IPS DF 4.7 (cell line): ENCODE measurements around the gene MEI1.
"Not testable (repeated sequence)": the region's sequence is repeated elsewhere in the genome, so short reads cannot be mapped to it uniquely, and the experiment has no call there.

Experiments
- DNase-seq: peaks from one replicate; pipeline ENCODE4 v3.0.0-alpha.2; 2013; ENCODE audit warnings: low spot score; ENCODE audit errors: extremely low read depth

MEI1 gene, protein sequence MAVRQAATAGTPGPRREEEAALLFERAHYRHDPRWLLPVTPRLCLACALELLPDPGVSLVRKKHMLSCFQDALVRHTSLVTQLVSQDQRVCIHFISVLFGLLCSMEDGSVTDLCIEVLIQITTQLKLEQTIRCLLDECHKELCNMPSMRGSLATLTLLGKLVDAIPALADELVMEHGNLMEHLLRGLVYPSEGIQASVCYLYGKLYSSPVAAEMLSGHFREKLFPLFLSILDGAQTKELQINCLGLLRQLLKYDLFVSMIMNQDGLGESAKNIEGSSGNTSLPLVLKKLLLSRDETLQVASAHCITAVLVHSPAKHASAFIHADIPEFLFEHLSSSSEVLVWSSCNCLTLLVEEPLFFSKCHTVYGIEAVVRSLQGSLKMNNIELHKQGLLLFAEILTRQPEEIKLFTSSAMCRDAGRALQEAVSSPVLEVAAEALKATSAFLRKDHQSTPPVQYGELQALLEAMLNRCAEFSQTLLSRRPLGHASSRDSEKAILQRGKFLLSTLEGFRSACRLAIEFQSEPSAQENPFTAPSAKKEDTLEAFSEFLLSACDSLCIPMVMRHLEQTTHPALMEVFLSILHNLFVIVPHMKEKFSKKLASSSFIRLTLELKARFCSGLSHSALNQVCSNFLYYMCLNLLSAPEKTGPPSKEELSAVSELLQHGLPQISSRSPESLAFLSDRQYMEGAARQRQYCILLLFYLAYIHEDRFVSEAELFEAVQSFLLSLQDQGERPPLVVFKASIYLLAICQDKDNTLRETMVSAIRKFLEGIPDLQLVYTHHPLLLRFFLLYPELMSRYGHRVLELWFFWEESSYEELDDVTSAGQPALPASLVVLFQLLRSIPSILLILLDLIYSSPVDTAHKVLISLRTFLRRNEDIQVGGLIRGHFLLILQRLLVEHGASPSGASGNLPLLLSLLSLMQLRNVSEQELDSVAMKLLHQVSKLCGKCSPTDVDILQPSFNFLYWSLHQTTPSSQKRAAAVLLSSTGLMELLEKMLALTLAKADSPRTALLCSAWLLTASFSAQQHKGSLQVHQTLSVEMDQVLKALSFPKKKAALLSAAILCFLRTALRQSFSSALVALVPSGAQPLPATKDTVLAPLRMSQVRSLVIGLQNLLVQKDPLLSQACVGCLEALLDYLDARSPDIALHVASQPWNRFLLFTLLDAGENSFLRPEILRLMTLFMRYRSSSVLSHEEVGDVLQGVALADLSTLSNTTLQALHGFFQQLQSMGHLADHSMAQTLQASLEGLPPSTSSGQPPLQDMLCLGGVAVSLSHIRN

DNA sequence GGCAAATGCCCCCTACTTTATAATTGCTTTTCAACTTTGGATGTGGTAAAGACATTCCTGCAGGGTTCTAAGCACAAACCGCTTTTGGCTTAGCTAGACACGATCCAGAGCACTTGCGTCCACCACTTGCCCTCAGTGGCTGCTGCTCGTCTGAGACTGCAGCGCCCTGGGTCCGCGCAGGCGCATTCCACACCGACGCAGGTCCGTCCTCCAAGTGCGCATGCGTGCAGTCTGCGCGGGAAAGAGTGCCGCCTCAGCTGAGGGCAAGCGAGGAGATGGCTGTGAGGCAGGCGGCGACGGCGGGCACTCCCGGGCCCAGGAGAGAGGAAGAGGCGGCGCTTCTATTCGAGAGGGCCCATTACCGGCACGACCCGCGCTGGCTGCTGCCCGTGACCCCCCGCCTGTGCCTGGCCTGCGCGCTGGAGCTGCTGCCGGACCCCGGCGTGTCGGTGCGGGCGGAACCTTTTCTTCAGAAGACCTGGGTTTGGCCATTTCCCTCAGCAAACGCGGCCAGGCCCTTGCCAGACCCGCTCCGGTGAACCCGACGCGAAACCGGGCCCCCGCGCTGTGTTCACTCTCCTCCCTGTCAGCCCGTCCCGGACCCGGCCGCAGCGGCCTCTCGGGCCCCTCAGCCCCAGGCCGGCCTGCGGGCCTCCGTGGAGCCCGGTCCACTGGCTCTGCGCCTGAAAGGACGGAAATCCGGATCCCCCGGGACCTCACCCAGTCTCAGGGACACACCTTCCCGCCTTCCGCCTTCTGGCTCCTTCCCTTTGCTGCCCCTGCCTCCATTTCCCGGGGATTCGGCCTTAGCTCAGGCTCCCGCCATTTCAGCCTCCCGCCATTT, at the start of gene MEI1:
Gene MEI1, plus strand, starts transcription at position 240 of the 844 bp plus-strand sequence. Its CDS starts 36 bp downstream, at position 276.
- no peak for DNase-seq

DNA sequence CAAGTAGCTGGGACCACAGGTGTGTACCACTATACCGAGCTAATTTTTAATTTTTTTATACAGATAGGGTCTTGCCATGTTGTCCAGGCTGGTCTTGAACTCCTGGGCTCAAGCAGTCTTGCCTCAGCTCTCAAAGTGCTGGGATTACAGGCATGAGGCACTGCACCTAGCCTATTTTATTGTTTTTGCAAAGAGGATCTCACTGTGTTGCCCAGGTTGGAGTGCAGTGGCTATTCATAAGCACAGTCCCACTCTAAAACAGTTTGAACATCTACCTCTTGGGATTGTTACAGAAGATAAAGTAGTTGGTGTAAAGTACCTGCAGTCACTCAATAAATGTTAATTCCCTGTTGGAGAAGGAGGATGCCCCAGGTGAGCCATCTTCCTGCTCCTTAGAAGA, 49.1 kb upstream of the MEI1 start:
- no peak for DNase-seq

DNA sequence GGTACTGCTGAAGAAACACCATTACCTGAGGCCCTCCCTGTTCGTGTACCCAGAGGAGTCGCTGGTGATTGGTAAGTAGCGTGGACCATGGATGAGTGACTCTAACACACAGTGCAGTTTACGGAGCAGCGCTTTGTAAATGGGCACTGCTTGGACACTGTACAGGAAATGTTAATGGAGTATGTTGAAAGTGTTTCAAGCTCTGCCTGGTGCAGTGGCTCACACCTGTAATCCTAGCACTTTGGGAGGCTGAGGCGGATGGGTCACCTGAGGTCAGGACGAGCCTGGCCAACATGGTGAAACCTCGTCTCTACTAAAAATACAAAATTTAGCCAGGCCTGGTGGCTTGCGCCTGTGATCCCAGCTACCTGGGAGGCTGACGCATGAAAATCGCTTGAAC, 48.5 kb upstream of the MEI1 start:
- DNase-seq, result no peak

DNA sequence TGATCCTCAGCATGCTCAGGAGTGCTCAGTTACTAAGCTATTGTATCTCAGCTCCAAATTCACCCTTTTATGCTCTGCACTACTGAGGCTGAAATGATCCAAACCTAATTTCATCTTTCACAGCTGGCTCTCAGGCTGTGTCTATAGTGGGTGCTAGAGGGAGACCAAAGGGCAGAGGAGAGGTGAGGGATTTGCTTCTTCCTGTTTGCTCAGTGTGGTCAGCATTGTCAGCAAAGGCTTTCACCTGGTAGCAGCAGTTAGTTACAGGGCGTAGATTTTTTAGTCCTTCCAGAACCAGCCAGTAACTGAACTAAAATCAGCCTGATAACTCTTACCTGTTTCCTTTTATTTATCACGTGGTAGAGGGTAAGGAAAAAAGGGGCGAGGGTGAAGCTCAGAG, 45.0 kb upstream of the MEI1 start:
- no peak for DNase-seq

DNA sequence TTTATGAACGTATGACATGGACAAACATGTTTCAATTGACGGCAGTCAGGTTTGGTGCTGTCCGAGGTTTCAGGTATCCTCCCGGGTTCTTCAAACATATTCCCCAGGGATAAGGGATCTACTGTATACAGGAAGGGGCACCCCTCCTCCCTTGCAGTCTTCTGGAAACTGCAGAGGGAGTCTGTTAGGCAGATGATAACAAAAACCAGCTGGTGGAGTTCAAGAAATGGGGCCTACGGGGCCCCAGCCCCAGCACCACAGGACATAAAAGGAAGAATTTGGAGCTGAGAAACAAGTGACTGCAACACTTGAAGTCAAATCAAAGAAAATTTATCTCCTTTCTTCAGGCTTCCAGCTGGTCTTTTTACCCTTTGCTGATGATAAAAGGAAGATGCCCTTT, 42.7 kb upstream of the MEI1 start:
- no peak for DNase-seq

DNA sequence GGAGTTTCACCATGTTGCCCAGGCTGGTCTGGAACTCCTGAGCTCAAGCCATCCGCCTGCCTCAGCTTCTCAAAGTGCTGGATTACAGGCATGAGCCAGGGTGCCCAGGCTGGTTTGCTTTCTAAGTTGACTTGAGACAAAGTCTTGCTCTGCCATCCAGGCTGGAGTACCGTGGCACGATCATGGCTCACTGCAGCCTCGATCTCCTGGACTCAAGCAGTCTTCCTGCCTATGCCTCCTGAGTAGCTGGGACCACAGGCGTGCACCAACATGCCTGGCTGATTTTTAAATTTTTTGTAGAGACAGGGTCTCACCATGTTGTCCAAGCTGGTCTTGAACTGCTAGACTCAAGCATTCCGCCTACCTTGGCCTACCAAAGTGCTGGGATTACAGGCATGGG, 41.6 kb upstream of the MEI1 start:
- DNase-seq, result no peak

DNA sequence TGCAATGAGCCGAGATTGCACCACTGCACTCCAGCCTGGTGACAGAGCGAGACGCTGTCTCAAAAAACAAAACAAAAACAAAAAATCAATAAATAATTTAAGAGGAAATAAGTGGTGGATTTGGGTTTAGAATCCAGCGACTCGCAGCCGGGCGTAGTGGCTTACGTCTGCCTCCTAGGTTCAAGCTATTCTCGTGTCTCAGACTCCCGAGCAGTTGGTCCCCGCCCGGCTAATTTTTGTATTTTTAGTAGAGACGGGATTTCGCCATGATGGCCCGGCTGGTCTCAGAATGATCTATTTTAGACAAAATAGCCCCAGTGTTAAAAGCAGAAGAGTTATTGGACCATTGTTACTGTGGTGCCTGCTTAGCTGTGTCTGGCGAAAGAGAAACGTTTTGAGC, 40.4 kb upstream of the MEI1 start:
- no peak for DNase-seq

DNA sequence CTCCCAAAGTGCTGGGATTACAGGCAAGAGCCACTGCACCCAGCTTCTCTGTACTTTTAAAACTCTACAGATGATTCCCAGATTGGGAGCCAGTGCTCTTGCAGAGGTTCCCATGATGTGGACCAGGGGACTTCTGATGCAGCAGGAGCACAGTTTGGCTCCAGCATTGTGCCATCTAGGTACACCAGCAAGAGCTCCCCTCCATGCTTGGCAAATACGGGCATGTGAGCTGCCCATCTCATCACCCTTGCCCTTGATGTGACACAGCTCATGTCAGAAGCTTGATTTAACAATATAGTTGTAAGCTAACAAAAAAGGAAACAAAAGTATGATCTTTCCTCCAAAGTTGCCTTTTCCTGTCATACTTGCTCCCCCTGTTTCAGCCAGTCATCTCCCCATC, 39.4 kb upstream of the MEI1 start:
- no peak for DNase-seq

DNA sequence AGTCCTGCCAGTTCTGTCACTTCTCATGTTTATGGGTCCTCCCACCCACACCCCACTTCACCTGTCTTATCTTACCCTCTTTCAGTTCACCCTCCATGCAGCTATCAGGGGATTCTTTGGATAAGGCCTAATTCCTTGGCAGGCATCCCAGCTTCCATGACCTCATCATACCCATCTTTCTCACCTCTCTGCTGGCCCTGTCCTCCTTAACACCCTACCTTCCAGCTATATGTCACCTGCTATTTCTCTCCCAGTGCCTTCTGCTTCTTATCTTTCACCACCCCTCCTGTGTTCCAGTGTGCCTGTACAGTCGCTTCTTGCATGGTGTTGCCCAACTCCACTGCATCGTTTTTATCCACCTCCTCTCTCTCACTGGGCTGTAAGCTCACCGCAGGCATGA, 38.9 kb upstream of the MEI1 start:
- no peak for DNase-seq

DNA sequence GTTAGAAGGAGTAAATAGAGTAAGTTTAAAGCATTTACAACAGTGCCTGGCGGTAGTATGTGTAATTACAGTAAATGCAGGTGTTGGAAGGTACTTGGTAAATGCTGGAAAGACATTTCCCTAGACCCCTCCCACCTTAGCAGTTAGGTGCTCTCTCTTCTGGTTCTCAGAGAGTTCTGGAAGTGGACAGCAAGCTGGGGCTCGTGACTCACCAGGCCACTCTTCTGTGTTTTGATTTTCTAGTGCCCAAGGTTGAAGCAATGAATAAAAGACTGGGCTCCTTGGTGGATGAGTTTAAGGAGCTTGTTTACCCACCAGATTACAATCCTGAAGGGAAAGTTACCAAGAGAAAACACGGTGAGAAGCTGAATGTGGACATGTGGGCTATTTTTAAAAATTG, 38.2 kb upstream of the MEI1 start:
- no peak for DNase-seq

DNA sequence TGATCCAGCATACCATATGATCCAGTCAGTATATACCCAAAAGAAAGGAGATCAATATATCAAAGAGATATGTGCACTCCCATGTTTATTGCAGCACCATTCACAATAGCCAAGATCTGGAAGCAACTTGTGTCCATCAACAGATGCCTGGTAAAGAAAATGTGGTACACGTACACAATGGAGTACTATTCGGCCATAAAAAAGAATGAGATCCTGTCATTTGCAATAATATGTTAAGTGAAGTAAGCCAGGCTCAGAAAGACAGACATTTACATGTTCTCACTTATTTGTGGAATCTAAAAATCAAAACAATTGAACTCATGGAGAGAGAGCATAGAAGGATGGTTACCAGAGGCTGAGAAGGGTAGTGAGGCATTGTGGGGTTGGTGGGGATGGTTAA, 37.6 kb upstream of the MEI1 start:
- no peak for DNase-seq

DNA sequence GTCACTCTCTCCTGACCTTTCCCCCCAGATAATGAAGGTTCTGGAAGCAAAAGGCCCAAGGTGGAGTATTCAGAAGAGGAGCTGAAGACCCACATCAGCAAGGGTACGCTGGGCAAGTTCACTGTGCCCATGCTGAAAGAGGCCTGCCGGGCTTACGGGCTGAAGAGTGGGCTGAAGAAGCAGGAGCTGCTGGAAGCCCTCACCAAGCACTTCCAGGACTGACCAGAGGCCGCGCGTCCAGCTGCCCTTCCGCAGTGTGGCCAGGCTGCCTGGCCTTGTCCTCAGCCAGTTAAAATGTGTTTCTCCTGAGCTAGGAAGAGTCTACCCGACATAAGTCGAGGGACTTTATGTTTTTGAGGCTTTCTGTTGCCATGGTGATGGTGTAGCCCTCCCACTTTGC, 35.7 kb upstream of the MEI1 start:
- not testable (repeated sequence) for DNase-seq

DNA sequence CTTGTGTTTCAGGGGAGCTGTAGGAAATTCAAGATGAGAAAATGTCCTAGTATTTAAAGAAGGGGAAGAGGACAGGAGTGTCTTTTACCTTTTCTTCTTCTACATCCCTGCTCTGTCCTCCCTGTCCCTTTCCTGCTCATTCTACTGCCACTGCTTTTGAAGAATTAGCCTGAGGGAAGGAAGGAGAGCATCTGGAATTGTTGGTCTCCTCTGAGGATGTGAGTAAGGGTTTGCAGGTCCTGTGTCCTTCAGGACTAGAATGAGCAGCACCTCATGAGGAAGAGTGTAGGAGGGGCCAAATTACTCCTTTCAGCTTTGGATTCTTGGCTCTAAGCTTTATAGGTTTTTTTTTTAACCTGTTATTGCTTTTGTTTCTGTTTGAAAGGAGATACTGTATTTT, 34.8 kb upstream of the MEI1 start:
- no peak for DNase-seq

DNA sequence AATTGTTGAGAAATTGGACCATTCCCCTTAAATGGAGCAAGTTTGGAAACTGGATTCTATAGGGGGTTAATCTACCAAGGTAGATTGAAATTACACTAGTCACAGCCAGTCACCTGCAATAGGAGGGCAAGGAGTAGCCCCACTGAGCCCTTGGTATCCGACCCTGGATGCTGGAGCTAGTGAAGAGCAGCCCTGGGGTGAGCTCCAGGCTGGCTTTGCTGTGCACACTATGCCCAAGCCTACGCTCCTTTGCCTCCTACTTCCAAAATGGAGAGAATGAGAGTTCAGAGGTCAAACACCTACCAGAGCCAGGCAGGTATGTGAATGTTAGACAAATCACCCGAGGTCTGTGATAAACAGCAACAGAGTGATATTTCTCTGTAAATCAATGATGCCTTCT, 34.4 kb upstream of the MEI1 start:
- no peak for DNase-seq

DNA sequence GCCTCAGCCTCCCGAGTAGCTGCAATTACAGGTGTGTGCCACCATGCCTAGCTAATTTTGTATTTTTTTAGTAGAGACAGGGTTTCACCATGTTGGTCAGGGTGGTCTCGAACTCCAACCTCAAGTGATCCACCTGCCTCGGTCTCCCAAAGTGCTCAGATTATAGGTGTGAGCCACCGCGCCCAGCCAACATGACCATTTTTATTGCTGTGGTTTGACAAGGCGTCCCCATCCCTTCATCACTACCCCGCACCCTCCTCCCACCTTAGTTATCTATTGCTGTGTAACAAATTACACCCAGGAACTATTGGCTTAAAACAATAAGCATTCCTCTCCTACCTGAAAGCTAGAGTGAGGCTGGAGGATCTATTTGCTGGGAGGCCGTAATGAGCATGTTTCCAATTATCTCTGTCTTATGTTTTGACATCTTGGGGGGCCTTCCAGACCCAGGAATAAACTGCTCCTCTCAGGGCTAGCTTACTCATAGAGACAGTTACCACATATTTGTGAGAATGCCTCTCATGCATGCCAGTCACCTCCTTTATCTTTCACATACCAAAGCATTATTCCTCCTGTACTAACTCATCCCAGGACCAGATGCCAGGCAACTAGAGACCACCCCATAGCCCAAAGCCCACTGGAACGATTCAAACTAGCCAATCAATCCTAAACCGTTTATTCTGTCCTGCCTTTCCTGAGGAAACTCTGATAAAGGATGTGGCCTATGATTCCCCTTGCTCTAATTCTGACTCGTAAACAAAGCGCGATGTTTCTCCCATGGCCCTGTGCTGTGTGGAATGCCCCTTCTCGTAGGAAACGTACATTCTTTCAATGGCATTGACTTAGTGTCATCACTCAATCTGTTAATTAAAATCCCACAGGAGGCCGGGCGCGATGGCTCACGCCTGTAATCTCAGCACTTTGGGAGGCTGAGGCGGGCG, 30.1 kb upstream of the MEI1 start:
- no peak for DNase-seq

DNA sequence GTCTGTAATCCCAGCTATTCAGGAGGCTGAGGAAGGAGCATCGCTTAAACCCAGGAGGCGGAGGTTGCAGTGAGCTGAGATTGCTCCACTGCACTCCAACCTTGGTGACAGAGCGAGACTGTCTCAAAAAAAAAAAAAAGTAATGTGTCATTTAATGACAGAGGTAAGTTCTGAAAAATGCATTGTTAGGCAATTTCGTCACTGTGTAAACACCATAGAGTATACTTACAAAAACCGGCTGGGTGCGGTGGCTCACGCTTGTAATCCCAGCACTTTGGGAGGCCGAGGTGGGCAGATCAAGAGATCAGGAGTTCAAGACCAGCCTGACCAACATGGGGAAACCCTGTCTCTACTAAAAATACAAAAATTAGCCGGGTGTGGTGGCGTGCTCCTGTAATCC, 27.2 kb upstream of the MEI1 start:
- not testable (repeated sequence) for DNase-seq

DNA sequence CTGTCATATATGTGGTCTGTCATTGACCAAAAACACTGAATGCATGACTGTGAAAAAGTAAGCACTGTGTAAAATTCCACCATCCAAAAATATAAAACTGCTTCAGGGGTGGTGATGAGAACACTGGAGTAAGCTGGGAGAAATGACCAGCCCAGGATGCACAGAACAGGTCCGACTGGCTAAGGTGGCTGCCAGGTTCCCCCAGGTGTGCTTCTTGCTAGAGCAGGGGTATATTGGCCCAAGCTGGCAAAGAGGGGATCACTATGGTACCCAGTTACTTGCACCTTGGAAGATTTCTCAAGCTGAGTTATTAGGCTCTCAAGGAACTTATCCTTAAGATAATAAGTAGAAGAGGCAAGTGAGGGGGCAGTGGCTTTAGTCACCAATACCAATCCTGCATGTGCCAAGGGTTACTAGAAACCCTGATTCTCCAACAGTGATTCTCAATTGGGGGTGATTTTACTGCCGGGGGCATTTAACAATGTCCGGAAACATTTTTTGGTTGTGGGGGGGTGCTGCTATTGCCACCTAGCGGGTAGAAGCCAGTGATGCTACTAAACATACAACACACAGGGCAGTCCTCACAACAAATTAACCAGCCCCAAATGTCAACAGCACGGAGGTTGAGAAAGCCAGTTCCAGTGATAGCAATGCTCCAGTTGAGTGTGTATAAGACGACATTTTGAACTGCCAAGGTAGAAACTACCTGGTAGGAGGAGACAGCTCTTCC, 26.4 kb upstream of the MEI1 start:
- no peak for DNase-seq

DNA sequence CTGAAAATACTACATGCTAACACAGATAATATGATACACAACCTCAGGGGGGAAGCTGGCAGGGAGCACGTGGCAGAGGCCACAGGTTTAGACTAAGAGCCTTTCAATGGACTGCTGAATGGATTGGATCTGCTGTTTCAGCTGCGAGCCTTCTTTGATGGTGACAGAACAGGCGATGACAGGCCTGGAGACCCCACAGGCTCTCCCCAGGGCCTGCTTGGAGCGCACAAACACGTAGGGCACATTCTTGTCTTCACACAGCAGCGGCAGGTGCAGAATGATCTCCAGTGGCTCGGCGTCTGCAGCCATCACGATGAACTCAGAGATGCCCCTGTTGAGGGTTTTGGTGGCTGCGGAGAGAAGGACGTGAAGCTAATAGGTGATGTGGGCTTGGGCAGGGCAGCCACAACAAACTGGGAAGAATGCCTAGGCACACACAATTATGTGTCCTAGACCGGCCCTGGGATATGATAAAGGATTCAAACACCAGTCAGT, 24.4 kb upstream of the MEI1 start:
- DNase-seq, result no peak

DNA sequence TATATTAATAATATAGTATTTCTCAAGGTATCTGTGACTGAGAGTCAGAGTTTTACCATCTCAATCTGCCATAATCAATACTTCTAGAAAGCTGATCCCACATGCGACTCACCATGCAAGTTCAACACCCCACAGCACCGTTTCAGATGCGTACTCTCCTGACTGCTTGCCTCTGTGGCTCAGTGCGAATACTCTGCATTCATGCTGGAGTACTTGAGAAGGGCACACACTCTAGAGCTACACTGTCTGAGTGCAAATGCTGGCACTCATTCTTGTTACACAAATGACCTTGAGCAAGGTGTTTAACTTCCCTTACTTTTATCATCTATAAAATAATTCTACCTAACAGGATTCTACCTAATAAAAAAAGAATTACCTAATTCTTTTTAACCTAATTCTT, 23.2 kb upstream of the MEI1 start:
- no peak for DNase-seq
